DMS 273 (cell line): ENCODE measurements around the gene ANKRD36B.
"Not testable (repeated sequence)": the region's sequence is repeated elsewhere in the genome, so short reads cannot be mapped to it uniquely, and the experiment has no call there.

Source experiments
- DNase-seq: peaks from one replicate; lab custom pipeline; 2025; ENCODE audit not compliant: unreplicated experiment; lab: John Stamatoyannopoulos, UW

Gene ANKRD36B

DNA sequence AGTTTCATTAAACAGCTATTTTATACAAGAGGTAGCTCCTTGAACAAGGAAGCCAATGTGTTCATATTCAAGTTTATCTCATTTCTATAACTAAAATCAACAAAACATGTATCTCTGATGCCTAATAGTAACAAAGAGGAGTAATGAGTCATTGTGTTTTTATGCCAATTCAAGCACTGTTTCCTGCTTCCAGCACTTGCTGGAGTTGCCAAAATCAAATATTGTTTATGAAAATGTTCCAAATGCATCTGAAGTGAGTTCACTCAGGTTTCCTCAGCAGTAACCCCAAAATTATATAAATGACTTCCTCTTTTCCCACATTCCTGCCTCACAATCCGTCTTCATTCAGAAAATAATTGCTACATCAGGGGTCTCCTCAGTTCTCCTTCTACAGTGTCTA is 39.2 kb downstream of the ANKRD36B start:
- not testable (repeated sequence) for DNase-seq

GRCh38 chr2:97549058-97549457 is 40.6 kb downstream of the ANKRD36B start:
- DNase-seq = not testable (repeated sequence)

GRCh38 chr2:97548536-97548935 is 41.1 kb downstream of the ANKRD36B start:
- DNase-seq = not testable (repeated sequence)

GRCh38 chr2:97546711-97547110 is 43.0 kb downstream of the ANKRD36B start:
- no peak for DNase-seq

DNA sequence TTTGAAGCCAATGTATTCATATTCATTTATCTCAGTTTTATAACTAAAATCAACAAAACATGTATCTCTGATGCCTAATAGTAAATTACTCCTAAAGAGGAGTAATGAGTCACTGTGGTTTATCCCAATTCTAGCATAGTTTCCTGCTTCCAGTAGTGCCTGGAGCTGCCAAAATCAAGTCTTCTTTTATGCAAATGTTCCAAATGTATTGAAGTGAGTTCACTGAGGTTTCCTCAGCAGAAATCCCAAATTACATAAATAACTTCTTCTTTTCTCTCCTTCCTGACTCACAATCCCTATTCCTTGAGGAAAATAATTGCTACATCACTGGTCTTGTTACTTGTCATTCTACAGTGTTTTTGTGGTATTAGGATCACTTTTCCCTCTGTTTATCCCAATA is 44.8 kb downstream of the ANKRD36B start:
- DNase-seq = not testable (repeated sequence)

DNA sequence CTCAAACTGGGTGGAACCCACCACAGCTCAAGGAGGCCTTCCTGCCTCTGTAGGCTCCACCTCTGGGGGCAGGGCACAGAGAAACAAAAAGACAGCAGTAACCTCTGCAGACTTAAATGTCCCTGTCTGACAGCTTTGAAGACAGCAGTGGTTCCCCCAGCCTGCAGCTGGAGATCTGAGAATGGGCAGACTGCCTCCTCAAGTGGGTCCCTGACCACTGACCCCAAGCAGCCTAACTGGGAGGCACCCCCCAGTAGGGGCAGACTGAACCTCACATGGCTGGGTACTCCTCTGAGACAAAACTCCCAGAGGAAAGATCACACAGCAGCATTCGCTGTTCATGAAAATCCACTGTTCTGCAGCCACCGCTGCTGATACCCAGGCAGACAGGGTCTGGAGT is 63.8 kb downstream of the ANKRD36B start:
- not testable (repeated sequence) for DNase-seq

DNA sequence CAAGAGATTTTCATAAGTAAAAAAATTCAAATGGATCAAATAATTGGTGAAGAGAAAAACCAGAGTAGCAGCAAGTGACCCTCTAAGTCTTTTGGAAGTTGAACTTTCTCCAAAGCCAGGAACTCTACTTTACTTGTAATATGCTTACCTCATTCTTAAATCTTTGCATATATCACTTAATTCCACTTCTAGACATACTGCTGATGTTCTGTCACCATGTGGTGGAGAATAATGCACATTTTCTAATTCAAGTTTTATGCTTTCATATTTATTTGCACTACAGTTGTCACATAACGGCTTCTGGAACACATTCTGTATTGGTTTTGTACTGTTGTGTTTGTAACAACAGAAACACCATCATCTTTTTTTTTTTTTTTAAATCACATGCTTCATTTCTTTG is 65.9 kb downstream of the ANKRD36B start:
- DNase-seq = not testable (repeated sequence)

- not testable (repeated sequence) for DNase-seq
Measured at GRCh38 chr2:97522916-97523555, 66.6 kb downstream of the ANKRD36B start.

- DNase-seq = not testable (repeated sequence)
Measured at GRCh38 chr2:97495651-97496050, 94.0 kb downstream of the ANKRD36B start.

- DNase-seq = not testable (repeated sequence)
Measured at GRCh38 chr2:97490141-97490540, 99.5 kb downstream of the ANKRD36B start.
